ENCODE measurements around the gene AMIGO3.

AMIGO3 gene

GRCh38 chr3:49725906-49726681, 6.6 kb upstream of the AMIGO3 start:
- no peak for DNase-seq (ENCODE audit: low read depth in 2 of 2)

- DNase-seq (ENCODE audit: low read depth in 2 of 2): no peak
These were observed 5.1 kb upstream of the AMIGO3 start for GRCh38 chr3:49724586-49724985.

- peak; percentile 83 to 92 for DNase-seq (ENCODE audit: low read depth in 2 of 2)
These were observed 4.4 kb upstream of the AMIGO3 start, which contains the start of gene GMPPB for GRCh38 chr3:49723628-49724551. Gene GMPPB, minus strand, starts transcription at chr3:49723951. Its CDS starts 225 bp downstream, at chr3:49723726.

GRCh38 chr3:49723296-49723627, 3.8 kb upstream of the AMIGO3 start:
- DNase-seq (ENCODE audit: low read depth in 2 of 2): peak in 1 of 2 donors; percentile 44

GRCh38 chr3:49722896-49723295, 3.4 kb upstream of the AMIGO3 start:
- no peak for DNase-seq (ENCODE audit: low read depth in 2 of 2)

GRCh38 chr3:49721896-49722781, 2.7 kb upstream of the AMIGO3 start:
- DNase-seq (ENCODE audit: low read depth in 2 of 2): no peak

- no peak for DNase-seq (ENCODE audit: low read depth in 2 of 2)
These were observed 2.1 kb upstream of the AMIGO3 start for GRCh38 chr3:49721596-49721895.

GRCh38 chr3:49720855-49721595, 1.5 kb upstream of the AMIGO3 start:
- DNase-seq (ENCODE audit: low read depth in 2 of 2): no peak

- DNase-seq (ENCODE audit: low read depth in 2 of 2): no peak
These were observed 648 bp downstream of the AMIGO3 start for GRCh38 chr3:49718858-49719213.

- no peak for DNase-seq (ENCODE audit: low read depth in 2 of 2)
These were observed 1.3 kb downstream of the AMIGO3 start for GRCh38 chr3:49717959-49718857.

- DNase-seq (ENCODE audit: low read depth in 2 of 2): no peak
These were observed 2.1 kb downstream of the AMIGO3 start for GRCh38 chr3:49717211-49717958.

- DNase-seq (ENCODE audit: low read depth in 2 of 2): no peak
These were observed 2.7 kb downstream of the AMIGO3 start for GRCh38 chr3:49716691-49717210.

GRCh38 chr3:49716169-49716568, 3.3 kb downstream of the AMIGO3 start:
- DNase-seq (ENCODE audit: low read depth in 2 of 2): no peak

- no peak for DNase-seq (ENCODE audit: low read depth in 2 of 2)
These were observed 3.8 kb downstream of the AMIGO3 start for GRCh38 chr3:49715611-49716121.

GRCh38 chr3:49714728-49715550, 4.5 kb downstream of the AMIGO3 start:
- DNase-seq (ENCODE audit: low read depth in 2 of 2): no peak

GRCh38 chr3:49713336-49714105, 6.0 kb downstream of the AMIGO3 start:
- no peak for DNase-seq (ENCODE audit: low read depth in 2 of 2)

GRCh38 chr3:49712631-49713317, 6.7 kb downstream of the AMIGO3 start:
- no peak for DNase-seq (ENCODE audit: low read depth in 2 of 2)
